T-helper 2 cell (primary cell): Measurements from ENCODE around the gene ITGA2.
"Not testable (repeated sequence)": the region's sequence is repeated elsewhere in the genome, so short reads cannot be mapped to it uniquely, and the experiment has no call there.

Experiments
- DNase-seq, 5 experiments: peaks; one replicate each; pipeline versions ENCODE4 v3.0.0 to v3.0.0-alpha.2; 2012 to 2022

Gene ITGA2

GRCh38 chr5:53109443-53110127 is 120.4 kb downstream of the ITGA2 start, which contains the start of gene MOCS2:
MOCS2 (minus strand) TSS chr5:53109757; CDS start chr5:53107174, 2,583 bp downstream.
- peak; percentile 82 to 93 (median 85) for DNase-seq

- no peak for DNase-seq
Measured at GRCh38 chr5:53110156-53110555, 121.0 kb downstream of the ITGA2 start.

GRCh38 chr5:53111139-53111538 is 122.0 kb downstream of the ITGA2 start:
- no peak for DNase-seq

GRCh38 chr5:53112307-53112706 is 123.2 kb downstream of the ITGA2 start:
- DNase-seq = not testable (repeated sequence)

GRCh38 chr5:53112909-53113308 is 123.8 kb downstream of the ITGA2 start:
- no peak for DNase-seq

GRCh38 chr5:53113947-53114346 is 124.8 kb downstream of the ITGA2 start:
- DNase-seq = no peak

GRCh38 chr5:53114988-53115387 is 125.8 kb downstream of the ITGA2 start:
- no peak for DNase-seq

- DNase-seq = no peak
Measured at GRCh38 chr5:53116597-53116996, 127.4 kb downstream of the ITGA2 start.

GRCh38 chr5:53118879-53119278 is 129.7 kb downstream of the ITGA2 start:
- DNase-seq = no peak

- DNase-seq = no peak
Measured at GRCh38 chr5:53120165-53120564, 131.0 kb downstream of the ITGA2 start.

GRCh38 chr5:53123702-53124101 is 134.6 kb downstream of the ITGA2 start:
- DNase-seq = peak in 1 of 5 experiments; percentile 8

GRCh38 chr5:53126521-53126920 is 137.4 kb downstream of the ITGA2 start:
- DNase-seq = no peak

- DNase-seq = no peak
Measured at GRCh38 chr5:53127107-53127506, 138.0 kb downstream of the ITGA2 start.

GRCh38 chr5:53128481-53128880 is 139.3 kb downstream of the ITGA2 start:
- no peak for DNase-seq

GRCh38 chr5:53130266-53130665 is 141.1 kb downstream of the ITGA2 start:
- DNase-seq = no peak

- peak in 1 of 5 experiments; percentile 61 for DNase-seq
Measured at GRCh38 chr5:53133020-53133419, 143.9 kb downstream of the ITGA2 start.
